H1 (cell line): ENCODE measurements around the gene PRR22. TPM values are rescaled to one million over a fixed set of nuclear protein-coding genes. Genes with fewer than 3 reads are reported as not detected.

Experiments used
- CTCF ChIA-PET: fragments of 300-600 bp; sonication (Branson Sonifier 250); formaldehyde crosslinking; loops from one replicate; lab custom pipeline; 2021; ENCODE audit not compliant: partially characterized antibody; lab: Charles Lee
- POLR2A ChIA-PET: fragments of 300-600 bp; sonication (Branson Sonifier 250); formaldehyde crosslinking; loops from one replicate; lab custom pipeline; 2021; ENCODE audit warnings: inconsistent platforms; ENCODE audit not compliant: partially characterized antibody; lab: Charles Lee
- DNase-seq, 2 experiments: peaks; one replicate each; pipeline versions ENCODE4 v3.0.0 to v3.0.0-alpha.2; 2010 to 2022; ENCODE audit warnings: low spot score in 2 of 2, low read depth in 1 of 2, mixed read lengths in 1 of 2
- FAIRE-seq: peaks from 2 replicates; lab custom pipeline; 2011; peaks lifted over from hg19 to GRCh38; lab: Jason Lieb, UNC
- H2AFZ ChIP-seq: 2 replicates; pipeline ENCODE4 v1.8.1; 2012; ENCODE audit warnings: low read length, inconsistent platforms
- H2AK5ac ChIP-seq: 2 replicates; pipeline ENCODE4 v1.6.1; 2013; ENCODE audit warnings: low read depth, low read length
- H2BK120ac ChIP-seq: replicated peaks from 2 replicates; pipeline ENCODE3; 2013; ENCODE audit warnings: low read depth, low read length, inconsistent platforms
- H2BK12ac ChIP-seq: 2 replicates; pipeline ENCODE4 v1.6.1; 2013; ENCODE audit warnings: low read depth, low read length
- H2BK15ac ChIP-seq: 2 replicates; pipeline ENCODE4 v1.6.1; 2013; ENCODE audit warnings: low read length
- H2BK20ac ChIP-seq: 2 replicates; pipeline ENCODE4 v1.6.1; 2013; ENCODE audit warnings: low read length
- H2BK5ac ChIP-seq: 2 replicates; pipeline ENCODE4 v1.6.1; 2013; ENCODE audit warnings: low read depth, low read length
- H3K14ac ChIP-seq: 2 replicates; pipeline ENCODE4 v1.6.1; 2013; ENCODE audit warnings: inconsistent platforms; ENCODE audit not compliant: insufficient read length
- H3K18ac ChIP-seq: 2 replicates; pipeline ENCODE4 v1.6.1; 2013; ENCODE audit warnings: low read length; ENCODE audit errors: extremely low read depth
- H3K23ac ChIP-seq: 2 replicates; pipeline ENCODE4 v1.6.1; 2013; ENCODE audit warnings: inconsistent platforms; ENCODE audit not compliant: insufficient read length
- H3K23me2 ChIP-seq: 2 replicates; pipeline ENCODE4 v1.6.1; 2013; ENCODE audit warnings: low read depth, low read length
- H3K27ac ChIP-seq: 2 replicates; pipeline ENCODE4 v1.6.1; 2011; ENCODE audit warnings: low read depth, low read length, inconsistent platforms
- H3K27me3 ChIP-seq, 4 experiments: replicated peaks in 1 of 4; 1 replicate in 1 of 4; 2 replicates in 3 of 4; pipeline versions ENCODE4 v1.6.1 to v1.8.1; 2011 to 2013; ENCODE audit warnings: low read length in 3 of 4, mild to moderate bottlenecking in 3 of 4, inconsistent platforms in 2 of 4, mixed read lengths in 2 of 4, moderate library complexity in 1 of 4; ENCODE audit not compliant: control insufficient read depth in 3 of 4, insufficient read depth in 3 of 4; ENCODE audit errors: extremely low read depth in 1 of 4
- H3K36me3 ChIP-seq, 4 experiments: 2 replicates each; pipeline versions ENCODE4 v1.6.1 to v1.8.1; 2011 to 2013; ENCODE audit warnings: mild to moderate bottlenecking in 4 of 4, low read length in 3 of 4, moderate library complexity in 2 of 4, control low read depth in 1 of 4, inconsistent platforms in 1 of 4; ENCODE audit not compliant: insufficient read depth in 4 of 4, control insufficient read depth in 2 of 4
- H3K4ac ChIP-seq: replicated peaks from 2 replicates; pipeline ENCODE3; 2013; ENCODE audit warnings: low read length, low read depth, mixed read lengths, inconsistent platforms; ENCODE audit not compliant: insufficient read length
- H3K4me1 ChIP-seq, 4 experiments: replicated peaks in 1 of 4; 1 replicate in 1 of 4; 2 replicates in 3 of 4; pipeline versions ENCODE4 v1.6.1 to v1.8.1; 2011 to 2013; ENCODE audit warnings: low read length in 3 of 4, inconsistent platforms in 2 of 4, mixed read lengths in 1 of 4; ENCODE audit not compliant: insufficient read depth in 4 of 4, control insufficient read depth in 3 of 4
- H3K4me2 ChIP-seq, 2 experiments: 2 replicates each; pipeline versions ENCODE4 v1.6.1 to v1.8.1; 2011 to 2013; ENCODE audit warnings: low read depth in 2 of 2, low read length in 2 of 2, control low read depth in 1 of 2, inconsistent platforms in 1 of 2, mild to moderate bottlenecking in 1 of 2; ENCODE audit not compliant: insufficient read depth in 1 of 2
- H3K4me3 ChIP-seq, 4 experiments: fragments of 200-600, 300-600 bp in 1 of 4; sonication (generic), shearing (Covaris generic), sonication (Bioruptor Twin) in 1 of 4; 2 replicates each; pipeline versions ENCODE4 v1.5.1 to v1.8.1; 2011 to 2016; ENCODE audit warnings: low read length in 4 of 4, low read depth in 3 of 4, control low read depth in 2 of 4, inconsistent platforms in 2 of 4, mild to moderate bottlenecking in 2 of 4, mixed read lengths in 1 of 4, moderate library complexity in 1 of 4; ENCODE audit not compliant: insufficient read depth in 2 of 4; ENCODE audit errors: extremely low read depth in 1 of 4
- H3K56ac ChIP-seq: replicated peaks from 2 replicates; pipeline ENCODE3; 2013; ENCODE audit warnings: low read depth, mild to moderate bottlenecking, mixed read lengths, low read length, inconsistent platforms; ENCODE audit not compliant: insufficient read length
- H3K79me1 ChIP-seq: 2 replicates; pipeline ENCODE4 v1.6.1; 2013; ENCODE audit warnings: low read depth, low read length, control low read depth
- H3K79me2 ChIP-seq, 2 experiments: 2 replicates each; pipeline versions ENCODE4 v1.6.1 to v1.8.1; 2012 to 2013; ENCODE audit warnings: low read length in 2 of 2, mild to moderate bottlenecking in 2 of 2, inconsistent platforms in 1 of 2; ENCODE audit not compliant: insufficient read depth in 2 of 2, control insufficient read depth in 1 of 2
- H3K9ac ChIP-seq, 4 experiments: replicated peaks in 1 of 4; 1 replicate in 1 of 4; 2 replicates in 3 of 4; pipeline versions ENCODE4 v1.6.1 to v1.8.1; 2011 to 2013; ENCODE audit warnings: low read depth in 3 of 4, low read length in 3 of 4, control low read depth in 2 of 4, mild to moderate bottlenecking in 2 of 4, moderate library complexity in 2 of 4, inconsistent platforms in 1 of 4; ENCODE audit errors: extremely low read depth in 1 of 4
- H3K9me3 ChIP-seq, 2 experiments: 2 replicates each; pipeline versions ENCODE4 v1.6.1 to v1.8.1; 2012 to 2013; ENCODE audit warnings: mild to moderate bottlenecking in 2 of 2, moderate library complexity in 2 of 2, control low read depth in 1 of 2, inconsistent platforms in 1 of 2, low read depth in 1 of 2, low read length in 1 of 2, mixed read lengths in 1 of 2; ENCODE audit not compliant: insufficient read depth in 2 of 2
- H4K20me1 ChIP-seq, 2 experiments: replicated peaks in 1 of 2; 2 replicates each; pipeline versions ENCODE3 to v1.8.1; 2011 to 2013; ENCODE audit warnings: inconsistent platforms in 2 of 2, low read length in 2 of 2, mild to moderate bottlenecking in 1 of 2; ENCODE audit not compliant: insufficient read depth in 2 of 2, control insufficient read depth in 1 of 2
- H4K5ac ChIP-seq: 2 replicates; pipeline ENCODE4 v1.6.1; 2013; ENCODE audit warnings: low read length, low read depth, mixed read lengths, inconsistent platforms; ENCODE audit not compliant: insufficient read length
- H4K8ac ChIP-seq: 2 replicates; pipeline ENCODE4 v1.8.0; 2013; ENCODE audit warnings: mild to moderate bottlenecking, moderate library complexity, low read length, inconsistent platforms; ENCODE audit not compliant: insufficient read depth; ENCODE audit errors: extremely low read depth
- H4K91ac ChIP-seq: replicated peaks from 2 replicates; pipeline ENCODE3; 2013; ENCODE audit warnings: low read length, mixed read lengths, inconsistent platforms; ENCODE audit not compliant: insufficient read length
- KDM1A ChIP-seq: fragments of 200-600, 300-600 bp; sonication (generic); IDR thresholded peaks from 2 replicates; pipeline ENCODE4 v1.7.1; 2016; ENCODE audit warnings: mild to moderate bottlenecking, low read length, borderline replicate concordance
- SIX5 ChIP-seq: IDR thresholded peaks from 2 replicates; pipeline ENCODE4 v1.6.1; 2011; ENCODE audit warnings: mild to moderate bottlenecking, low read depth, low read length
- WGBS, 2 experiments: shearing (Covaris generic) in 1 of 2; methylation state at CpG; one replicate each; pipeline versions ENCODE4 v1.1.6 to v1.1.7; 2013 to 2015; ENCODE audit warnings: low lambda C conversion rate in 2 of 2, mixed read lengths in 2 of 2, inconsistent platforms in 1 of 2, low coverage in 1 of 2, missing lambda C conversion rate in 1 of 2; ENCODE audit not compliant: insufficient replicate concordance in 2 of 2, insufficient coverage in 1 of 2, insufficient read length in 1 of 2; ENCODE audit errors: extremely low coverage in 1 of 2, missing lambda C conversion rate in 1 of 2; 5-methylcytosine and 5-hydroxymethylcytosine counted together
- polyA plus RNA-seq, 7 experiments: library from polyadenylated mRNA; depleted of rRNA in 3 of 7; stranded (reverse) in 5 of 7; unstranded in 2 of 7; fragments of >200 nt in 5 of 7; fragments of 200-250 nt in 2 of 7; gene quantifications; 1 replicate in 5 of 7; 2 replicates in 1 of 7; 4 replicates in 1 of 7; pipeline versions ENCODE4 v1.2.1 to v1.2.3, GENCODE V29; 2011 to 2013; ENCODE audit warnings: missing spikeins in 2 of 7, mixed read lengths in 2 of 7
- total RNA-seq: library from RNA; stranded (reverse); fragmentation: NEBNext Ultra II Directional; extraction: Animal tissue kit (Norgen Biotek cat#: 25700); gene quantifications from 2 replicates; pipeline ENCODE4 v1.2.1, GENCODE V29; 2021

PRR22 gene
- total and polyA plus RNA-seq, 2 of the 8 experiments (the other 6 are each of a cell fraction or from before 2014, with no cell fraction given), result 1.9 to 2.1 TPM

- Histone ChIP-seq H3K27me3 (no peaks in the 10 kb centered on the region), H3K23me2 (no peaks in the 10 kb centered on the region), H3K23ac (no peak overlapping the region), H2AK5ac (no peak overlapping the region), H2BK20ac (no peak overlapping the region), H2AFZ (no peak overlapping the region), H3K79me2 (no peaks in the 10 kb centered on the region), H3K79me1 (no peaks in the 10 kb centered on the region), H2BK5ac (no peak overlapping the region), H4K91ac (no peak overlapping the region), H4K20me1 (peaks cover 0 to 3% of the 10 kb centered on the region in 2 experiments), H2BK120ac (no peak overlapping the region), H3K9me3 (no peaks in the 10 kb centered on the region), H3K14ac (no peak overlapping the region), H3K4me2 (no peak overlapping the region), H3K36me3 (no peaks in the 10 kb centered on the region), H3K18ac (no peak overlapping the region), H4K8ac (no peak overlapping the region; the same call in 1 of the 2 replicates), H3K9ac (no peak overlapping the region), H3K56ac (no peak overlapping the region), H2BK15ac (no peak overlapping the region), H4K5ac (no peak overlapping the region), H3K4me1 (no peaks in the 10 kb centered on the region), H2BK12ac (no peak overlapping the region), H3K4ac (no peak overlapping the region), H3K27ac (no peak overlapping the region), H3K4me3 (no peak overlapping the region)
- no peak for FAIRE-seq
- POLR2A ChIA-PET, result interaction anchor here (1.3 kb wide), 1 partner anchor 17 kb away, joined by 4 read pairs; no protein-coding TSS in a partner anchor
- 89% methylated on average over 6 of the region's 6 CpGs; no CpG with 5 or more reads in 1 of the 2 experiments for WGBS, 2 experiments
- CTCF ChIA-PET, result interaction anchor here (0.6 to 3.7 kb wide), 5 partner anchors 13 to 72 kb away, joined by 3 to 32 read pairs (median 5); no protein-coding TSS in a partner anchor
- TF ChIP-seq SIX5 (no peak), KDM1A (peak; percentile 80; the same call in 1 of the 2 replicates)
- no peak for DNase-seq
Observed at GRCh38 chr19:5820785-5821184, 36.2 kb upstream of the PRR22 start.
